ENCODE results near the gene FTH1.
"Not testable (repeated sequence)": the region's sequence is repeated elsewhere in the genome, so short reads cannot be mapped to it uniquely, and the experiment has no call there.

FTH1 gene

GRCh38 chr11:61978703-61979661, 11.5 kb upstream of the FTH1 start:
- no peak for DNase-seq

GRCh38 chr11:61976813-61977475, 9.5 kb upstream of the FTH1 start:
- no peak for DNase-seq

GRCh38 chr11:61976420-61976800, 9.0 kb upstream of the FTH1 start:
- DNase-seq: no peak

GRCh38 chr11:61975638-61976419, 8.4 kb upstream of the FTH1 start:
- no peak for DNase-seq

- DNase-seq: no peak
Observed at GRCh38 chr11:61974766-61975631, 7.6 kb upstream of the FTH1 start.

GRCh38 chr11:61973476-61974162, 6.2 kb upstream of the FTH1 start:
- no peak for DNase-seq

- no peak for DNase-seq
Observed at GRCh38 chr11:61972672-61973475, 5.4 kb upstream of the FTH1 start.

GRCh38 chr11:61972112-61972671, 4.8 kb upstream of the FTH1 start:
- no peak for DNase-seq

GRCh38 chr11:61971248-61972111, 4.0 kb upstream of the FTH1 start:
- DNase-seq: peak in 1 of 2 experiments; percentile 23

- no peak for DNase-seq
Observed at GRCh38 chr11:61969838-61970662, 2.6 kb upstream of the FTH1 start.

- no peak for DNase-seq
Observed at GRCh38 chr11:61969391-61969758, 1.9 kb upstream of the FTH1 start.

GRCh38 chr11:61968758-61969390, 1.4 kb upstream of the FTH1 start:
- no peak for DNase-seq

- peak in 1 of 2 experiments; percentile 12 for DNase-seq
Observed at GRCh38 chr11:61967924-61968757, 707 bp upstream of the FTH1 start.

- DNase-seq: no peak
Observed at GRCh38 chr11:61966734-61967115, 709 bp downstream of the FTH1 start.

GRCh38 chr11:61964666-61965271, 2.7 kb downstream of the FTH1 start:
- DNase-seq: not testable (repeated sequence)

- no peak for DNase-seq
Observed at GRCh38 chr11:61964058-61964665, 3.3 kb downstream of the FTH1 start.

All from activated CD4-positive, alpha-beta T cell treated with anti-CD3 and anti-CD28 coated beads, Interleukin-2, amount 50 U/mL, for 4 hours (primary cell).